SK-N-SH (cell line): Measurements from ENCODE around the gene COMT.

Experiments used
- CHD2 ChIP-seq: fragments of 150-350 bp; IDR thresholded peaks from 2 replicates; pipeline ENCODE4 v1.6.1; 2018; ENCODE audit warnings: low read length; ENCODE audit not compliant: partially characterized antibody
- CTCF ChIP-seq: fragments of 200-600 bp; sonication (generic); IDR thresholded peaks from 2 replicates; pipeline ENCODE4 v1.6.1; 2017; ENCODE audit warnings: antibody characterized with exemption, mild to moderate bottlenecking, moderate library complexity
- GATA2 ChIP-seq: sonication (generic); formaldehyde crosslinking; IDR thresholded peaks from 2 replicates; pipeline ENCODE4 v1.5.0; 2020; ENCODE audit warnings: mild to moderate bottlenecking, missing genetic modification reagents
- JUND ChIP-seq: IDR thresholded peaks from 2 replicates; pipeline ENCODE4 v1.4.0; 2012
- POLR2AphosphoS5 ChIP-seq: IDR thresholded peaks from 2 replicates; pipeline ENCODE4 v1.6.1; 2012; ENCODE audit warnings: low read depth, low read length
- RXRA ChIP-seq: IDR thresholded peaks from 2 replicates; pipeline ENCODE4 v1.4.0; 2012; ENCODE audit warnings: low read depth, mild to moderate bottlenecking, borderline replicate concordance
- USF2 ChIP-seq: fragments of 150-350 bp; IDR thresholded peaks from 2 replicates; pipeline ENCODE4 v1.6.1; 2017; ENCODE audit warnings: antibody characterized with exemption, low read length, low read depth, borderline replicate concordance

- TF ChIP-seq USF2 (no peak), GATA2 (CRISPR knock-in tag) (no peak), RXRA (no peak), CTCF (no peak), CHD2 (no peak), JUND (no peak), POLR2AphosphoS5 (no peak)
These were observed 18.3 kb downstream of the COMT start for GRCh38 chr22:19959587-19960490.
